ENCODE results near the gene B3GALT6. TPM values are rescaled to one million over a fixed set of nuclear protein-coding genes. Genes with fewer than 3 reads are reported as not detected.
A peak's percentile ranks its signal among the peaks of the same experiment; 100 is the strongest.

Gene B3GALT6
- total and polyA plus RNA-seq, 4 donors, result 2.5 to 12.8 (median 10.3) TPM

DNA sequence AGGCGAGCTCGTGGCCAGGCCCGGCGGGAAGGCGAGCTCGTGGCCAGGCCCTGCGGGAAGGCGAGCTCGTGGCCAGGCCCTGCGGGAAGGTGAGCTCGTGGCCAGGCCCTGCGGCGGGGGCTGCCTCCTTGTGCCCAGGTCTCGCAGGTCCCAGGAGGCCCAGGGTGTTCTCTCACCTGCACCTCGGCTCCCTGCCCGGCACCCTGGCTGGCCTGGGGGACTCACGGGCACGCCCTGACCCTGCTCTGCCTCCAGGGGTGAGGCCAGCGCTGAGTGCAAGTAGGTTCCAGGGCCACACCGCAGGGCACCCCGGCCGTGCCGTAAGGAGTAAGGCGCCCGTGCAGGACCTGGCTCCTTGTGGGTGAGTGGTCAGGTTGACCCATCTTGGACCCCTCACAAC, 4.7 kb upstream of the B3GALT6 start:
- 94 to 95% methylated on average over 25 of the region's 25 CpGs for WGBS, 2 donors
- Histone ChIP-seq H3K27me3 (ENCODE audit: control insufficient read depth in 1 of 2, insufficient read depth in 2 of 2, low read length in 1 of 2) (no peaks in the 10 kb centered on the region), H3K9me3 (ENCODE audit: control insufficient read depth, low read length) (no peaks in the 10 kb centered on the region), H3K4me3 (ENCODE audit: low read length in 2 of 2) (no peak overlapping the region), H3K36me3 (ENCODE audit: control insufficient read depth in 1 of 2, insufficient read depth in 2 of 2, low read length in 1 of 2) (peaks cover 0 to 13% of the 10 kb centered on the region in 2 donors), H3K27ac (ENCODE audit: low read depth in 1 of 2, low read length in 2 of 2) (no peak overlapping the region), H3K4me1 (ENCODE audit: control insufficient read depth in 1 of 2, insufficient read depth in 2 of 2, low read length in 2 of 2) (no peaks in the 10 kb centered on the region)
- DNase-seq (no peak), ATAC-seq (ENCODE audit: low FRiP score) (no peak)
- intact Hi-C loops (cut with DNase I), result no loop called here

DNA sequence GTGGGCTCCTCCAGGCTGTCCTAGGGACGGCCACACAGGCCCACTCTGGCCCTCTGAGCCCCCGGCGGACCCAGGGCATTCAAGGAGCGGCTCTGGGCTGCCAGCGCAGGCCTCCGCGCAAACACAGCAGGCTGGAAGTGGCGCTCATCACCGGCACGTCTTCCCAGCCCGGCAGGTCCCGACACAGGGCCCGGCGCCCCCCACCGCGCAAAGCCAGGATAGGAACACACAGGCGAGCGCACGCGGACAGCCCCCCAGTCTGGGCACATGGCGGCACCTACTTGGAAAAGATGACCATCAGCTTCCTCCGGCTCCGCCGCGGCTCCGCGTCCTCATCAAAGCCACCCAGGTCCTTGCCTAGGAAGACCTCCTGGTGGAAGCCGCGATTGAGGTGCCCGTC, 3.9 kb upstream of the B3GALT6 start:
- DNase-seq (no peak), ATAC-seq (ENCODE audit: low FRiP score) (no peak)
- intact Hi-C loops (cut with DNase I), result no loop called here
- no peak overlapping the region for H3K4me3 ChIP-seq (ENCODE audit: low read length in 2 of 2)
- 94 to 96% methylated on average over 30 of the region's 30 CpGs for WGBS, 2 donors
- H3K27ac ChIP-seq (ENCODE audit: low read depth in 1 of 2, low read length in 2 of 2), result no peak overlapping the region
- no peaks in the 10 kb centered on the region for H3K4me1 ChIP-seq (ENCODE audit: control insufficient read depth in 1 of 2, insufficient read depth in 2 of 2, low read length in 2 of 2)
- no peaks in the 10 kb centered on the region for H3K9me3 ChIP-seq (ENCODE audit: control insufficient read depth, low read length)
- H3K36me3 ChIP-seq (ENCODE audit: control insufficient read depth in 1 of 2, insufficient read depth in 2 of 2, low read length in 1 of 2), result peaks cover 0 to 8% of the 10 kb centered on the region in 2 donors
- no peaks in the 10 kb centered on the region for H3K27me3 ChIP-seq (ENCODE audit: control insufficient read depth in 1 of 2, insufficient read depth in 2 of 2, low read length in 1 of 2)

DNA sequence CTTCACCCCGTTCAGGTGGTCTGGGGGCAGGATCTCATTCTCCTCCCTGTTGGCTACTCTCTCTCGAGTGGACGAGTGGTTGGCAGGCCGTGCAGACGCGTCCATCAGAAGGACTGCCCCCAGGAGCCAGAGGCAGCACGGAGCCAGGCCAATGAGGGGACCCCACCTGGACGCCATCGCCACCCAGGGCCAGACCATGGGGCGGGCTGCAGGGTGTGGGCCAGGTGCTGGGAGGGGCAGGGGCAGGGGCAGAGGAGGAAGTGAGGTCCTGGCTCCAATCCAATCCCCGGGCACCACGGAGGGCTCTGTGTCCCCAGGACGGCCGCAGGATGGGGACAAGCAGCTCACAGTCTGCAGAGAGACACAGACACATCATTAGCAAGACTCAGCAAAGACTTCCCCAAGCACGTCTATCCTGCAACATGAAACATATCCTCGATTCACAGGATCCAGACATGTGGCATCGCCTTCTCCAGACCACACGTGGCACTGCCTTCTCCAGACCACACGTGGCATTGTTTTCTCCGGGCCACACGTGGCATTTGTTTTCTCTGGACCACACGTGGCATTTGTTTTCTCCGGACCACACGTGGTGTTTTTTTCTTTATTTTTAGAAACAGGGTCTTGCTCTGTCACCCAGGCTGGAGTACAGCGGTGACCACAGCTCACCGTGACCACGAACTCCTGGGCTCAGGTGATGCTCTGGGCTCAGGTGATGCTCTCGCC, 3.3 kb upstream of the B3GALT6 start:
- DNase-seq (no peak), ATAC-seq (ENCODE audit: low FRiP score) (no peak)
- Histone ChIP-seq H3K4me3 (ENCODE audit: low read length in 2 of 2) (no peak overlapping the region), H3K9me3 (ENCODE audit: control insufficient read depth, low read length) (no peaks in the 10 kb centered on the region), H3K4me1 (ENCODE audit: control insufficient read depth in 1 of 2, insufficient read depth in 2 of 2, low read length in 2 of 2) (no peaks in the 10 kb centered on the region), H3K27me3 (ENCODE audit: control insufficient read depth in 1 of 2, insufficient read depth in 2 of 2, low read length in 1 of 2) (no peaks in the 10 kb centered on the region), H3K27ac (ENCODE audit: low read depth in 1 of 2, low read length in 2 of 2) (no peak overlapping the region), H3K36me3 (ENCODE audit: control insufficient read depth in 1 of 2, insufficient read depth in 2 of 2, low read length in 1 of 2) (peaks cover 0 to 6% of the 10 kb centered on the region in 2 donors)
- intact Hi-C loops (cut with DNase I), result no loop called here
- WGBS, 2 donors, result 85 to 91% methylated on average over 28 of the region's 28 CpGs

DNA sequence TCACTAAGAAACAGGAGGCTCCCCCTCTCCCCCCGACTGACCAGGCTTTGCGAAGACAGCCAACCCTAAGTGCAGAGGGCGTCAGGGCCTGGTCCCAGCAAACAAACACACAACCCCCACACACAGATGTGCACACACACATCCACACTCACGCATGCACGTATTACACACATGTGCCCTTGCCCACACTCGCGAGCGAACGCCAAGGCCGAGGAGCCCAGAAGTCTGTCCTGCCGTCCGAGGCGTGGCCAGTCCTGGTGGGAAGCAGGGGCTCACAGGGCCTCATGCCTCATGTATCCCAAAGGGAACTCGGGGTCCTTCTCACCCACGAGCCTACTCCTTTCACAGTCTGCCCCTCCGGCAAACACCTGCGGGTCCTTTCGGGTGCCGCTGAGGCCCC, 2.3 kb upstream of the B3GALT6 start:
- 89 to 90% methylated on average over 19 of the region's 19 CpGs for whole genome bisulfite sequencing, 2 donors
- intact Hi-C loops (cut with DNase I), result loop anchor here in 1 of 2 donors (5.0 kb wide), 1 partner anchor 112 kb away; the partner anchor contains the start of gene C1orf159
- Histone ChIP-seq H3K27me3 (ENCODE audit: control insufficient read depth in 1 of 2, insufficient read depth in 2 of 2, low read length in 1 of 2) (no peaks in the 10 kb centered on the region), H3K27ac (ENCODE audit: low read depth in 1 of 2, low read length in 2 of 2) (no peak overlapping the region), H3K4me3 (ENCODE audit: low read length in 2 of 2) (no peak overlapping the region), H3K4me1 (ENCODE audit: control insufficient read depth in 1 of 2, insufficient read depth in 2 of 2, low read length in 2 of 2) (no peaks in the 10 kb centered on the region), H3K36me3 (ENCODE audit: control insufficient read depth in 1 of 2, insufficient read depth in 2 of 2, low read length in 1 of 2) (peaks cover 0 to 6% of the 10 kb centered on the region in 2 donors), H3K9me3 (ENCODE audit: control insufficient read depth, low read length) (no peaks in the 10 kb centered on the region)
- ATAC-seq (ENCODE audit: low FRiP score), result no peak
- no peak for DNase-seq

DNA sequence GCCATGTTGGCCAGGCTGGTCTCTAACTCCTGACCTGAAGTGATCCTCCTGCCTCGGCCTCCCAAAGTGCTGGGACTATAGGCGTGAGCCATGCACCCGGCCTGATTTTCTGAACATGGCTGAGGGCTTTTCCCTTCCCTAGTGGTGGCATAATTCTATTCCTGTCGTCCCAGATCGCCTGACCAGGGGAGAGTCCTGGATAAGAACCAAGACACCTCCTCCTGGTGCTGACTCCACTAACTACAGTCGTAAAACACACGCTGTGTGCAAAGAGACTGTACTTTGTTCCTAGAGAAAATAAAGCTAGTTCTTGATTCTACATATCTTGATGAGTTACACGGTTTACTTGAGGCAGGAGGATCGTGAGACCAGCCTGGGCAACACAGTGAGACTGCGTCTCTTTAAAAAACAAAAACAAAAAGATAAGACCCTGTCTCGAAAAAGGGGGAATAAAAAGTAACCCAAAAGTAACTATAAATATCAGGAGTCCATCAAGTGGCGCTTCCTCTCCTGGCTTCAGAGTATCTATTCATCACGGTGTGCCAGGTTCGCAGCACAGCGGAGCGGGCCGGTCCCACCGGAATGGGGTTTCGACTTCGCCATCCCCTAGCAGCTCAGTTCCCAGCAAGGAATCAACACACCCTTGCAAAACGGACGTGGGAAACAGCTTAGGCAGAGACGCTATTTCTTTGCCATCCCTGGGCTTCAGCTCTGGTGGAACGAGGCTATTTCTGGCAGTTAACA, 1.2 kb upstream of the B3GALT6 start:
- 8% methylated on average over 24 of the region's 24 CpGs for WGBS, 2 donors
- Histone ChIP-seq H3K27me3 (ENCODE audit: control insufficient read depth in 1 of 2, insufficient read depth in 2 of 2, low read length in 1 of 2) (no peaks in the 10 kb centered on the region), H3K36me3 (ENCODE audit: control insufficient read depth in 1 of 2, insufficient read depth in 2 of 2, low read length in 1 of 2) (peaks cover 0 to 6% of the 10 kb centered on the region in 2 donors), H3K4me1 (ENCODE audit: control insufficient read depth in 1 of 2, insufficient read depth in 2 of 2, low read length in 2 of 2) (no peaks in the 10 kb centered on the region), H3K4me3 (ENCODE audit: low read length in 2 of 2) (peak overlapping the region; percentile 83 to 85), H3K9me3 (ENCODE audit: control insufficient read depth, low read length) (no peaks in the 10 kb centered on the region), H3K27ac (ENCODE audit: low read depth in 1 of 2, low read length in 2 of 2) (no peak overlapping the region)
- DNase-seq, result no peak
- intact Hi-C loops (cut with DNase I), result loop anchor here in 1 of 2 donors (5.0 kb wide), 1 partner anchor 114 kb away; the partner anchor contains the start of gene C1orf159
- ATAC-seq (ENCODE audit: low FRiP score), result no peak

DNA sequence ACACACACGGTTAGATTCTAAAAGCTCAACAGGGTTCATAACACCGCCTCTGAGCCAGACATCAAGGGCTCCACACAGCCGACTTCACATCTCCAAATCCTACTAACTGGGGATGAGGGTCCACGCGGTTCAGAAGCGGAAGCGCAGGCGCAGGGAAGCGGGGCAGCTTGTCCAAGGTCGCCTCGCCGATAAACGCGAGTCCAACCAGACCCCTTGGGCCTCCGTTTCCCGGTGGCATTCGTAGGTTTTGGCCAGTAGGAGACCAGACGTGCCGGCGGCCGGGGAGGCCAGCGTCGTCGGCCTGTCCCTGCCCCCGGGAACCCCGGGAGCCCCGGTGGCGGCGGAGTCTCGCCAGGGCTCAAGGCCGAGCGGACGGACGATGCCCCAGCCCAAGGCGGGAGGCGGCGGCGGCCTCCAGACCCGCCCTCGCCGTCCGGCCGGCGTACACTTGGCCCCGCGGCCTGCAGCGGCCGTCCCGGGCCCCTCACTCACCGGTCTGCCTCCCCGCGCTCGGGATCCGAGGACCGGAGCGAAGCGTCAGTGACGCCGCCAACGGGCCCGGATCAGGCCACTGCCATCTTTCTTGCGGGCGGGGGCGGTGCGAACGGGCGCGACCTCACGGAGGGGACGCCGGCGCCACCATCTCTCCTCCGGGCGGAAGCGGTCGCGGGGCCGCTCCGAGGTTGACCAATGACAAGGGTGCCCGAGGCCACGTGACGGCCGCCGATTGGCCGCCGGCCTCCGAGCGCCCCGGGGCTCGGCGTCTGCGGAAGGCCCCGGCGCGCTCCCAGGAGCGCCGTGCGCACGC, 433 bp upstream of the B3GALT6 start, which contains the start of gene SDF4:
Gene SDF4 (minus strand): TSS at position 602 of the 808 bp plus-strand sequence. CDS start 3,229 bp downstream, outside the sequence.
- Histone ChIP-seq H3K27ac (ENCODE audit: low read depth in 1 of 2, low read length in 2 of 2) (peak within 1 kb of the TSS in 1 of 2 donors; percentile 73), H3K27me3 (ENCODE audit: control insufficient read depth in 1 of 2, insufficient read depth in 2 of 2, low read length in 1 of 2) (no peaks in the 10 kb centered on the region), H3K4me1 (ENCODE audit: control insufficient read depth in 1 of 2, insufficient read depth in 2 of 2, low read length in 2 of 2) (no peaks in the 10 kb centered on the region), H3K9me3 (ENCODE audit: control insufficient read depth, low read length) (no peaks in the 10 kb centered on the region), H3K4me3 (ENCODE audit: low read length in 2 of 2) (peak within 1 kb of the TSS; percentile 83 to 85), H3K36me3 (ENCODE audit: control insufficient read depth in 1 of 2, insufficient read depth in 2 of 2, low read length in 1 of 2) (peaks cover 0 to 6% of the 10 kb centered on the region in 2 donors)
- DNase-seq, result peak; percentile 98 to 99
- WGBS, 2 donors, result 0% methylated on average over 67 to 99 of the region's 99 CpGs
- peak; percentile 96 for ATAC-seq (ENCODE audit: low FRiP score)
- intact Hi-C loops (cut with DNase I), result loop anchor here in 1 of 2 donors (5.0 kb wide), 1 partner anchor 114 kb away; the partner anchor contains the start of gene C1orf159

DNA sequence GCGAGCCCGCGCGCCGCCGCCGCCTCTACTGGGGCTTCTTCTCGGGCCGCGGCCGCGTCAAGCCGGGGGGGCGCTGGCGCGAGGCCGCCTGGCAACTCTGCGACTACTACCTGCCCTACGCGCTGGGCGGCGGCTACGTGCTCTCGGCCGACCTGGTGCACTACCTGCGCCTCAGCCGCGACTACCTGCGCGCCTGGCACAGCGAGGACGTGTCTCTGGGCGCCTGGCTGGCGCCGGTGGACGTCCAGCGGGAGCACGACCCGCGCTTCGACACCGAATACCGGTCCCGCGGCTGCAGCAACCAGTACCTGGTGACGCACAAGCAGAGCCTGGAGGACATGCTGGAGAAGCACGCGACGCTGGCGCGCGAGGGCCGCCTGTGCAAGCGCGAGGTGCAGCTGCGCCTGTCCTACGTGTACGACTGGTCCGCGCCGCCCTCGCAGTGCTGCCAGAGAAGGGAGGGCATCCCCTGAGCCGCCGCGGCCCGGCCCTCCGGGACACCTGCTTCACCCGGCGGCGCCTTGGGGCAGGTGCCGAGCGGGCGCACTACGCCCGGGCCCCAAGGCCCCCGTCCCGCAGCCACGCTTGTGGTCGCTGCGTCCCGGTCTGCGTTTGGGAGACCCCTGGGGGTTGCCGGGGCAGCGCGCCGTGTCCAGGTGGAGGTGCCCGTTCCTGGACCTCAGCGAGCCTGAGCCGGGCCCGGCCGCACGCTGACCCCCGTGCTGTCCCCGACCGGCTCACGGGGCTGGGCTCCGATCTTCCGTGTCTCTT, 944 bp downstream of the B3GALT6 start:
- Histone ChIP-seq H3K36me3 (ENCODE audit: control insufficient read depth in 1 of 2, insufficient read depth in 2 of 2, low read length in 1 of 2) (no peaks in the 10 kb centered on the region), H3K4me3 (ENCODE audit: low read length in 2 of 2) (no peak overlapping the region), H3K4me1 (ENCODE audit: control insufficient read depth in 1 of 2, insufficient read depth in 2 of 2, low read length in 2 of 2) (no peaks in the 10 kb centered on the region), H3K9me3 (ENCODE audit: control insufficient read depth, low read length) (no peaks in the 10 kb centered on the region), H3K27me3 (ENCODE audit: control insufficient read depth in 1 of 2, insufficient read depth in 2 of 2, low read length in 1 of 2) (no peaks in the 10 kb centered on the region), H3K27ac (ENCODE audit: low read depth in 1 of 2, low read length in 2 of 2) (no peak overlapping the region)
- intact Hi-C loops (cut with DNase I), result loop anchor here in 1 of 2 donors (5.0 kb wide), 1 partner anchor 116 kb away; the partner anchor contains the start of gene C1orf159
- DNase-seq, result no peak
- ATAC-seq (ENCODE audit: low FRiP score), result no peak
- 69 to 79% methylated on average over 91 to 98 of the region's 98 CpGs for WGBS, 2 donors

DNA sequence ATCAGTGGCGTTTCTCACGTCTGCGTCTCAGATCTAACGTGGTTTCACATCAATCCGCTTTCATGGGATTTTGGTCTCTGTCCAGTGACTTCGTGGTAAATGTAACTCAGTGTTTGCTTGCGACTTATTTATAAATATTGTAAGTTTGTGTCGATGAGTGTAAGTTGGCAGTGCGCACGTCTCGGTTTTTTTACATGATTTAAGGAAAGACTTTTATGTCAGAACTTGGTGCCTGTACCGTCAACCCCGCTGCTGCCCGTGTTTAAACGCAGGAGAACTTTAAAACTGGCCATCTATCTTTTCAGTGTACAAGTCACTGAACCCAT, 1.5 kb downstream of the B3GALT6 start:
- Histone ChIP-seq H3K36me3 (ENCODE audit: control insufficient read depth in 1 of 2, insufficient read depth in 2 of 2, low read length in 1 of 2) (no peaks in the 10 kb centered on the region), H3K4me3 (ENCODE audit: low read length in 2 of 2) (no peak overlapping the region), H3K27ac (ENCODE audit: low read depth in 1 of 2, low read length in 2 of 2) (no peak overlapping the region), H3K4me1 (ENCODE audit: control insufficient read depth in 1 of 2, insufficient read depth in 2 of 2, low read length in 2 of 2) (no peaks in the 10 kb centered on the region), H3K9me3 (ENCODE audit: control insufficient read depth, low read length) (no peaks in the 10 kb centered on the region), H3K27me3 (ENCODE audit: control insufficient read depth in 1 of 2, insufficient read depth in 2 of 2, low read length in 1 of 2) (no peaks in the 10 kb centered on the region)
- intact Hi-C loops (cut with DNase I), result loop anchor here in 1 of 2 donors (5.0 kb wide), 1 partner anchor 116 kb away; the partner anchor contains the start of gene C1orf159
- 96 to 97% methylated on average over 15 of the region's 15 CpGs for WGBS, 2 donors
- no peak for ATAC-seq (ENCODE audit: low FRiP score)
- DNase-seq, result no peak
